HFFc6 (cell line): ENCODE measurements around the gene DHDDS. TPM values are rescaled to one million over a fixed set of nuclear protein-coding genes. Genes with fewer than 3 reads are reported as not detected.
A peak's percentile ranks its signal among the peaks of the same experiment; 100 is the strongest.

Experiments
- DNase-seq: peaks from one replicate; pipeline ENCODE4 v3.0.0-alpha.2; 2018
- H3K27ac Mint-ChIP-seq: 2 replicates; pipeline ENCODE4 v1.8.0; 2020; ENCODE audit warnings: mild to moderate bottlenecking, mixed read lengths
- H3K27me3 Mint-ChIP-seq: 2 replicates; pipeline ENCODE4 v1.8.0; 2021; ENCODE audit warnings: mild to moderate bottlenecking, moderate library complexity, mixed read lengths; ENCODE audit not compliant: insufficient read depth
- H3K36me3 Mint-ChIP-seq: 2 replicates; pipeline ENCODE4 v1.8.0; 2021; ENCODE audit warnings: low read depth, mixed read lengths
- H3K4me1 Mint-ChIP-seq: 2 replicates; pipeline ENCODE4 v1.8.0; 2020; ENCODE audit warnings: low read depth, mixed read lengths
- H3K4me3 Mint-ChIP-seq: 2 replicates; pipeline ENCODE4 v1.8.0; 2020; ENCODE audit warnings: mild to moderate bottlenecking, moderate library complexity, mixed read lengths
- H3K9me3 Mint-ChIP-seq: 2 replicates; pipeline ENCODE4 v1.8.0; 2020; ENCODE audit warnings: mild to moderate bottlenecking, mixed read lengths
- CTCF ChIP-seq: fragments of 200-600 bp; sonication (generic); IDR thresholded peaks from 2 replicates; pipeline ENCODE4 v1.5.0; 2021; ENCODE audit warnings: antibody characterized with exemption, mild to moderate bottlenecking
- total RNA-seq, 6 experiments: library from RNA; stranded (reverse); fragmentation: NEBNext Ultra II Directional; extraction: Animal tissue kit (Norgen Biotek cat#: 25700); gene quantifications; 2 replicates in 1 of 6; 3 replicates in 5 of 6; pipeline ENCODE4 v1.2.3, GENCODE V29; 2021

Gene DHDDS
- total RNA-seq, 6 experiments from 2014 or later = 68.3 to 76.1 (median 70.8) TPM

DNA sequence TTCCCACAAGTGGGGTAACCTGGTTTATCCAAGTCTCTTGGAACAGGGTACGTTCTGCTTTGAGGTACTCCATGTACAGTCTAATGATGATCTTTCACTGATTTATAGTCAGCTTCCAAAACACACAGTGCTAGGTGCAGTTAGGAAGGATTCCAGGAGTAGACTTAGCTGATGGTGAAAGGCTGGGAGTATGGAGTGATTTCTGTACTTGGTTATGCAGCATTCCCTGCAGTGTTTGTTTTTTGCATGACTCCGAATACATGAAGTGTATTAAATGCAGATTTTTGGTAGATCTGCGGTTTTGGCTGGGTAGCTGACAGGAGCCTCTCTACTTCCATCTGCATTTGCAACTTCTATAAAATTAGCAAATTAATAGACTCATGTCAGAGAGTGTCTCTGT lies 43.9 kb downstream of the DHDDS start:
- no peak for DNase-seq
- Mint-ChIP-seq H3K36me3 (peaks cover 48% of the 10 kb centered on the region), H3K4me1 (peaks cover 49% of the 10 kb centered on the region), H3K4me3 (no peak overlapping the region; the same call in 1 of the 2 replicates), H3K27me3 (peaks cover 4% of the 10 kb centered on the region; the same call in 1 of the 2 replicates), H3K9me3 (no peaks in the 10 kb centered on the region), H3K27ac (peak overlapping the region; percentile 24; the same call in 1 of the 2 replicates)
- no peak for TF ChIP-seq CTCF

GRCh38 chr1:26476958-26477357 lies 44.8 kb downstream of the DHDDS start:
- H3K4me3 Mint-ChIP-seq = no peak overlapping the region
- H3K27me3 Mint-ChIP-seq = peaks cover 4% of the 10 kb centered on the region; the same call in 1 of the 2 replicates
- H3K9me3 Mint-ChIP-seq = no peaks in the 10 kb centered on the region
- H3K27ac Mint-ChIP-seq = peak overlapping the region; percentile 24; the same call in 1 of the 2 replicates
- TF ChIP-seq CTCF = no peak
- H3K36me3 Mint-ChIP-seq = peaks cover 48% of the 10 kb centered on the region
- H3K4me1 Mint-ChIP-seq = peaks cover 41% of the 10 kb centered on the region
- no peak for DNase-seq

- Mint-ChIP-seq H3K4me1 (peaks cover 47% of the 10 kb centered on the region), H3K9me3 (no peaks in the 10 kb centered on the region), H3K36me3 (peaks cover 48% of the 10 kb centered on the region), H3K27me3 (no peaks in the 10 kb centered on the region; the same call in 1 of the 2 replicates), H3K27ac (peak overlapping the region; percentile 46), H3K4me3 (no peak overlapping the region)
- DNase-seq = peak; percentile 26
- no peak for TF ChIP-seq CTCF
Observed at GRCh38 chr1:26477446-26478152, 45.5 kb downstream of the DHDDS start.

- DNase-seq = no peak
- peaks cover 46% of the 10 kb centered on the region for H3K36me3 Mint-ChIP-seq
Observed at GRCh38 chr1:26478159-26478558, 46.0 kb downstream of the DHDDS start.

DNA sequence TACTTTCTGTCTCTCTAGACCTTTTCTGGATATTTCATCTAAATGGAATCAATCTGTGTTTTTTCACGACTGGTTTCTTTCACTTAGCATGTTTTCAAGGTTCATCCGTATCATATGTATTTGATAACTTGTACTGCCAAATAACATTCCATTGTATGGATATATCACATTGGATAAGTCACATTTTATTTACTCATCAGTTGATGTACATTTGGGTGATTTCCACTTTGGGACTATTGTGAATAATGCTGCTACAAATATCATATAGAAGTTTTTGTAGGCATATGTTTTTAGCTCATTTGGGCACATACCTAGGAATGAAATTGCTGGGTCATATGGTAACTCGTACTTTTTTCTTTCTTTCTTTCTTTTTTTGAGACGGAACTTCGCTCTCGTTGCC lies 46.9 kb downstream of the DHDDS start:
- TF ChIP-seq CTCF = no peak
- Mint-ChIP-seq H3K36me3 (peaks cover 38% of the 10 kb centered on the region), H3K9me3 (no peaks in the 10 kb centered on the region), H3K4me3 (no peak overlapping the region), H3K27ac (peak overlapping the region; percentile 1; the same call in 1 of the 2 replicates), H3K27me3 (no peaks in the 10 kb centered on the region; the same call in 1 of the 2 replicates), H3K4me1 (peaks cover 50% of the 10 kb centered on the region)
- DNase-seq = no peak

More at GRCh38 chr1:26478159-26478558, 46.0 kb downstream of the DHDDS start:
- Mint-ChIP-seq H3K4me1 (peaks cover 52% of the 10 kb centered on the region), H3K27me3 (no peaks in the 10 kb centered on the region; the same call in 1 of the 2 replicates), H3K27ac (no peak overlapping the region), H3K9me3 (no peaks in the 10 kb centered on the region), H3K4me3 (no peak overlapping the region)
- no peak for TF ChIP-seq CTCF
